Retina (tissue), 1 donor: Measurements from ENCODE around the gene MRPL46.
"Not testable (repeated sequence)": the region's sequence is repeated elsewhere in the genome, so short reads cannot be mapped to it uniquely, and the experiment has no call there.

Experiments used
- DNase-seq: peaks from one replicate; pipeline ENCODE4 v3.0.0-alpha.2; 2016

The MRPL46 gene

GRCh38 chr15:88477126-88477525 is 9.9 kb upstream of the MRPL46 start:
- DNase-seq: no peak

DNA sequence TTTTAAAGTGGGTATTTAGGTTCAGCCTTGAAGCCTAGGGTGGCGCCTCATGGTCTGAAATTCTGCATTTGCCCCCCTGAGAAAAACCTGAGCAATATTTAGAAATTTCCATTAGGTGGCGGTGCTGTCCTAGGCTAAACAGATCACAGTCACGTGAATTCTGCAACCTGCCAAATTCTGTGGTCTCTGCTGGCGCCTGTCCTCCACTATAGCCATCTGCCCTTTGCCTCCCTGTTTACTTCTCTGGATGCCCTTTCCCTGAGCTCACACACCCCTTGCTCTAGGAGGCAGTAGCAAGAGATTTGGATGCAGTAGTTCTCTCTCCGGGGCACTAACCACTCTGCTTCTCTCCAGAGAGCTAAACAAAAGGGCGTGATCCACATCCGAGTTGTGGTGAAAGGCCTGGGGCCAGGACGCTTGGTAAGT is 9.5 kb upstream of the MRPL46 start:
- DNase-seq: peak; percentile 38

- DNase-seq: not testable (repeated sequence)
Measured at GRCh38 chr15:88473661-88474293, 6.6 kb upstream of the MRPL46 start.

GRCh38 chr15:88472225-88472624 is 5.0 kb upstream of the MRPL46 start:
- DNase-seq: no peak

- no peak for DNase-seq
Measured at GRCh38 chr15:88470625-88471372, 3.6 kb upstream of the MRPL46 start.

GRCh38 chr15:88469321-88469720 is 2.1 kb upstream of the MRPL46 start:
- DNase-seq: no peak

DNA sequence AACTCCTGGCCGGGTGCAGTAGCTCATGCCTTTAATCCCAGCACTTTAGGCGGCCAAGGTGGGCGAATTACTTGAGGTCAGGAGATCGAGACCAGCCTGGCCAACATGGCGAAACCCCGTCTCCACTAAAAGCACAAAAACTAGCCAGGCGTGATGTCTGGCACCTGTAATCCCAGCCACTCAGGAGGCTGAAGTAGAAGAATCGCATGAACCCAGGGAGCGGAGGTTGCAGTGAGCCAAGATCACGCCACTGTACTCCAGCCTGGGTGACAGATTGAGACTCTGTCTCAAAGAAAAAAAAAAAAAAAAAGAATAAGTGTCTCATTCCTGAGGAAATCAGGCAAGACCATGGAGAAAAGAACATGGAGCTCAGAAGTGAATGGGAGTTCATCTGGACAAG is 1.5 kb upstream of the MRPL46 start:
- DNase-seq: not testable (repeated sequence)

- DNase-seq: peak; percentile 32
Measured at GRCh38 chr15:88467935-88468528, 844 bp upstream of the MRPL46 start.

- DNase-seq: no peak
Measured at GRCh38 chr15:88465633-88466224, 1.5 kb downstream of the MRPL46 start.

DNA sequence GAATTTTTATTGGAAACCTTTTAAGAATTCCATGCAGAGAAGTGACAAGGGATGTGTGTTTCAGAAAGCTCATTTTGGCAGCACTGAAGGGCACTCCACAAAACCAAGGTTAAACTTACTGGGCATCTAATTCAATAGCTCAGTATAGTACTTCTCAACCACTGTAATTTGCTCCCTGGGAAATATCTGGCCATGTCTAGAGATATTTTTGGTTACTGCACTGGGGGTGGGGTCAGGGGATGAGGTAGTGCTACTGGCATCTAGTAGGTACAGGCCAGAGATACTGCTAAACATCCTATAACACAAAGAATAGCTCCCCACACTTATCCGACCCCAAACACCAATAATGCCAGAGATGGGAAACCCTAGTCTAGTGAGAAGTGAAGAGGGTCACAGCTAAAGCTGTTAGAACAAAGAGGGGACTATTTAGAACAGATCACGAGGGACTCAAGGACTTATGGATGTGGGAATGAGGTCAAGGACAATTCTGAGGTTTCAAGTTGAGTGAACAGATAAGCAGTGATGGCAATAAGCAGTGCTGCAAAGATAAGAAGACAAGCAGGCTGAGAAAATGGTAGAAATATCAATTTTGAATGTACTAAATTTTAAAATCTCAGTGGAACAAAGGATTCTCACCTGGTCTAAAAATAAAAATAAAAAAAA is 3.2 kb downstream of the MRPL46 start:
- no peak for DNase-seq

DNA sequence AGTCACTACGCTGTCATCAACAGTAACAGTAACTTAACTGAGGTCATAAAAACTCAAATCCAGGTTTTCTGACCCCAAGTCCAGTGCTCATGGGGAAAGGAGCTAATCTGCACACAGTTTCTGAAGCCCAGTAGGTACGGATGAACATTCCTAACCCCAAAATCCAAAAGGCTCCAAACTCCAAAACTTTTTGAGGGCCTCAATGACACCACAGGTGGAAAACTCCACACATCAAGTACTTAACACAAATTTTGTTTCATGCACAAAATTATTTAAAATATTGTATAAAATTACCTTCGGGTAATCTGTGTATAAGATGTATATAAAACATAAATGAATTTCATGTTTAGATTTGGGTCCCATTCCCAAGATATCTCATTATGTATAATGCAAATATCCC is 10.5 kb downstream of the MRPL46 start:
- DNase-seq: no peak

GRCh38 chr15:88454867-88455810 is 12.0 kb downstream of the MRPL46 start:
- peak; percentile 83 for DNase-seq

- no peak for DNase-seq
Measured at GRCh38 chr15:88454236-88454635, 13.0 kb downstream of the MRPL46 start.

GRCh38 chr15:88453651-88454050 is 13.5 kb downstream of the MRPL46 start:
- no peak for DNase-seq

GRCh38 chr15:88450125-88450798 is 16.9 kb downstream of the MRPL46 start:
- peak; percentile 84 for DNase-seq

GRCh38 chr15:88449581-88449980 is 17.6 kb downstream of the MRPL46 start:
- no peak for DNase-seq

GRCh38 chr15:88448991-88449461 is 18.2 kb downstream of the MRPL46 start:
- DNase-seq: no peak

GRCh38 chr15:88447741-88448140 is 19.4 kb downstream of the MRPL46 start:
- no peak for DNase-seq

- no peak for DNase-seq
Measured at GRCh38 chr15:88447206-88447605, 20.0 kb downstream of the MRPL46 start.

- DNase-seq: no peak
Measured at GRCh38 chr15:88441076-88441730, 26.0 kb downstream of the MRPL46 start.

- DNase-seq: no peak
Measured at GRCh38 chr15:88440021-88440420, 27.2 kb downstream of the MRPL46 start.
